Measurements from ENCODE around the gene NAALADL2.

DNA sequence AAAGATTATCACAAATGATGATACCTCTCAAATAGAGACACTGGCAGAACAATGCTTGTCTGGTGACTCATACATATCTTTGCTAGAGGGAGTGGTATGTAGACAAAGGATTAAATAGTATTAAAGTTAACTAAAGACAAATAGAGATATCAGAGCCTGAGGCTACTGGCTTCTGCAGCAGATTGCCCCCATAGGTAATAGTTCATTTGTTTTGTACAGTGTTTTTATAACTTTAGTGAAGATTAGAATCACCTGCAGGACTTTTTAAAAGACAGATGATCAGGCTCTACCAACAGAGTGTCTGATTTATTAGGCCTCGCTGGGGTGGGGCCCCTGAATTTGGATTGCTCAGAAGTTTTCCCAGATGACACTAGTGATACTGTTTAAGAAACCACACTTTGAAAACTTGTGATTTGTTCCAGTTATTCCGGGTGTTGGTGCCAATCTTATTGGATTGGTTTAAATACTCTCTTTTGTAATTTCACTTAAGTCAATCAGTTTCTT is 96.4 kb downstream of the NAALADL2 start:
- TF ChIP-seq, protein P1, sequence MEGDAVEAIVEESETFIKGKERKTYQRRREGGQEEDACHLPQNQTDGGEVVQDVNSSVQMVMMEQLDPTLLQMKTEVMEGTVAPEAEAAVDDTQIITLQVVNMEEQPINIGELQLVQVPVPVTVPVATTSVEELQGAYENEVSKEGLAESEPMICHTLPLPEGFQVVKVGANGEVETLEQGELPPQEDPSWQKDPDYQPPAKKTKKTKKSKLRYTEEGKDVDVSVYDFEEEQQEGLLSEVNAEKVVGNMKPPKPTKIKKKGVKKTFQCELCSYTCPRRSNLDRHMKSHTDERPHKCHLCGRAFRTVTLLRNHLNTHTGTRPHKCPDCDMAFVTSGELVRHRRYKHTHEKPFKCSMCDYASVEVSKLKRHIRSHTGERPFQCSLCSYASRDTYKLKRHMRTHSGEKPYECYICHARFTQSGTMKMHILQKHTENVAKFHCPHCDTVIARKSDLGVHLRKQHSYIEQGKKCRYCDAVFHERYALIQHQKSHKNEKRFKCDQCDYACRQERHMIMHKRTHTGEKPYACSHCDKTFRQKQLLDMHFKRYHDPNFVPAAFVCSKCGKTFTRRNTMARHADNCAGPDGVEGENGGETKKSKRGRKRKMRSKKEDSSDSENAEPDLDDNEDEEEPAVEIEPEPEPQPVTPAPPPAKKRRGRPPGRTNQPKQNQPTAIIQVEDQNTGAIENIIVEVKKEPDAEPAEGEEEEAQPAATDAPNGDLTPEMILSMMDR (IDR thresholded peaks at IDR 0.05) = no peak
- TF ChIP-seq POLR2A (IDR thresholded peaks at IDR 0.05) = no peak

Data from vagina (tissue), 2 donors.